NCI-H748 (cell line): ENCODE results near the gene VSIG4.
"Not testable (repeated sequence)": the region's sequence is repeated elsewhere in the genome, so short reads cannot be mapped to it uniquely, and the experiment has no call there.

ENCODE experiments used
- DNase-seq: peaks from one replicate; lab custom pipeline; 2025; ENCODE audit not compliant: unreplicated experiment; lab: John Stamatoyannopoulos, UW

VSIG4 gene

GRCh38 chrX:65985922-65986588 lies 53.8 kb downstream of the VSIG4 start:
- peak; percentile 44 for DNase-seq

- no peak for DNase-seq
These were observed 54.7 kb downstream of the VSIG4 start for GRCh38 chrX:65985211-65985610.

- DNase-seq, result not testable (repeated sequence)
These were observed 62.7 kb downstream of the VSIG4 start for GRCh38 chrX:65977161-65977560.

- DNase-seq, result no peak
These were observed 63.7 kb downstream of the VSIG4 start for GRCh38 chrX:65976161-65976560.

- not testable (repeated sequence) for DNase-seq
These were observed 64.6 kb downstream of the VSIG4 start for GRCh38 chrX:65975161-65975751.
